Activated CD4-positive, alpha-beta T cell treated with anti-CD3 and anti-CD28 coated beads, Interleukin-2, amount 10 ng/mL, durations not matched to agents 7 days and 5 days (primary cell): ENCODE measurements around the gene COPB2. TPM values are rescaled to one million over a fixed set of nuclear protein-coding genes. Genes with fewer than 3 reads are reported as not detected.
"Not testable (repeated sequence)": the region's sequence is repeated elsewhere in the genome, so short reads cannot be mapped to it uniquely, and the experiment has no call there.

Experiments used
- CTCF ChIA-PET: fragments of 350-600 bp; sonication (Branson Sonifier 250); formaldehyde crosslinking; loops from one replicate; lab custom pipeline; 2021; ENCODE audit warnings: antibody characterized with exemption; lab: Charles Lee
- POLR2A ChIA-PET: fragments of 350-600 bp; sonication (Branson Sonifier 250); formaldehyde crosslinking; loops from one replicate; lab custom pipeline; 2021; ENCODE audit warnings: antibody characterized with exemption; lab: Charles Lee
- DNase-seq: peaks from one replicate; pipeline ENCODE4 v3.0.0-alpha.2; 2020
- H3K27ac Mint-ChIP-seq: one replicate; pipeline ENCODE4 v1.8.0; 2021; ENCODE audit warnings: mild to moderate bottlenecking, moderate library complexity, mixed read lengths
- H3K27me3 Mint-ChIP-seq: one replicate; pipeline ENCODE4 v1.8.0; 2021; ENCODE audit warnings: mixed read lengths
- H3K36me3 Mint-ChIP-seq: one replicate; pipeline ENCODE4 v1.8.0; 2021; ENCODE audit warnings: low read depth, mixed read lengths
- H3K4me1 Mint-ChIP-seq: one replicate; pipeline ENCODE4 v1.8.0; 2021; ENCODE audit warnings: mixed read lengths
- H3K4me3 Mint-ChIP-seq: one replicate; pipeline ENCODE4 v1.8.0; 2021; ENCODE audit warnings: mild to moderate bottlenecking, moderate library complexity, mixed read lengths
- H3K9me3 Mint-ChIP-seq: one replicate; pipeline ENCODE4 v1.8.0; 2021; ENCODE audit warnings: mixed read lengths
- total RNA-seq, 2 experiments: library from RNA; stranded (reverse); gene quantifications; one replicate each; pipeline ENCODE4 v1.2.3, GENCODE V29; 2021

The COPB2 gene
- total RNA-seq, 2 experiments from 2014 or later, result 92.2 to 101 TPM

- H3K9me3 Mint-ChIP-seq, result peaks cover 13% of the 10 kb centered on the region
Observed at GRCh38 chr3:139414608-139415224, 25.3 kb upstream of the COPB2 start.

DNA sequence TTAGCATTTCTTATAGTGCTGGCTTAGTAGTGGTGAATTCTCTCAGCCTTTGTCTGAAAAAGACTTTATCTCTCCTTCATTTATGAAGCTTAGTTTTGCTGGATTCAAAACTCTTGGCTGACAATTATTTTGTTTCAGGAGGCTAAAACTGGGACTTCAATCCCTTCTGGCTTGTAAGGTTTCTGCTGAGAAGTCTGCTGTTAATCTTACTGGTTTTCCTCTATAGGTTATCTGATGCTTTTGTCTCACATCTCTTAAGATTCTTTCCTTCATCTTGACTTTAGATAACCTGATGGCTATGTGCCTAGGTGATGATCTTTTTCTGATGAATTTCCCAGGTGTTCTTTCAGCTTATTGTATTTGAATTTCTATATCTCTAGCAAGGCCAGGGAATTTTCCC, 23.4 kb upstream of the COPB2 start:
- H3K4me3 Mint-ChIP-seq, POLR2A ChIA-PET, CTCF ChIA-PET, H3K36me3 Mint-ChIP-seq, H3K4me1 Mint-ChIP-seq, DNase-seq, H3K27ac Mint-ChIP-seq: not testable (repeated sequence)
- Mint-ChIP-seq H3K27me3 (peaks cover 12% of the 10 kb centered on the region), H3K9me3 (peaks cover 20% of the 10 kb centered on the region)

More at GRCh38 chr3:139414608-139415224, 25.3 kb upstream of the COPB2 start:
- ChIA-PET POLR2A (no interaction called here), CTCF (interaction anchor here (0.6 kb wide), 1 partner anchor 68 kb away, joined by 3 read pairs; no protein-coding TSS in a partner anchor)
- Mint-ChIP-seq H3K36me3 (no peaks in the 10 kb centered on the region), H3K4me1 (no peaks in the 10 kb centered on the region), H3K27me3 (peaks cover 10% of the 10 kb centered on the region), H3K27ac (no peak overlapping the region), H3K4me3 (no peak overlapping the region)
- no peak for DNase-seq

DNA sequence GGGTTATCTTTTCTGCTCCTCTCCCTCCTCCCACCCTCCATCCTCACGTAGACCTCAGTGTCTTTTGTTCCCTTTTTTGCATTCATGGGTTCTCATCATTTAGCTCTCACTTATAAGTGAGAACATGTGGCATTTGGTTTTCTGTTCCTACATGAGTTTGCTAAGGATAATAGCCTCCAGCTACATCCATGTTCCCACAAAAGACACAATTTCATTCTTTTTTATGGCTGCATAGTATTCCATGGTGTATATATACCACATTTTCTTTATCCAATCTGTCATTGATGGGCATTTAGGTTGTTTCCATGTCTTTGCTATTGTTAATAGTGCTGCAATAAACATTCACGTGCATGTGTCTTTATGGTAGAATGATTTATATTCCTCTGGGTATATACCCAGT, 11.7 kb upstream of the COPB2 start:
- H3K4me3 Mint-ChIP-seq, H3K27ac Mint-ChIP-seq, POLR2A ChIA-PET, H3K36me3 Mint-ChIP-seq, H3K27me3 Mint-ChIP-seq, H3K4me1 Mint-ChIP-seq, CTCF ChIA-PET, DNase-seq: not testable (repeated sequence)
- peaks cover 22% of the 10 kb centered on the region for H3K9me3 Mint-ChIP-seq

DNA sequence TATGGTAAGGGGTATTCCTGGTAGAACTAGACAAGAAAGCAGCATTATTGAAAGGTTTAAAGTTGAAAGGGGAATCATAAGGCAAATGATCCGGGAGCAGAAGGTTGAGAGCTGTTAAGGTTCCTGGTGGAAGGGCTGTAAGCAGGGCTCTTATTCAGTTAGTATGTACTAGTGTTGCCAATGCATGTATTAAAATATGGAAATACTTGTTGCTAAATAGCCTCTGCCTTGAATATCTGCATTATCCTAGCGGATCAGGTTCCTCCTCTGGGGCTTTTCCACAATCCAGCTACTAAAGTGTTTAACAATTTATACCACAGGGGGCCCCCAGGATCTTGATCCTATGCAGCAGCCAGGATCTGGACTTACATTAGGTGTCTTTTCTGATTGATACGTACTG, 7.3 kb upstream of the COPB2 start:
- Mint-ChIP-seq H3K9me3 (peaks cover 5% of the 10 kb centered on the region), H3K27me3 (peaks cover 3% of the 10 kb centered on the region), H3K36me3 (no peaks in the 10 kb centered on the region), H3K4me1 (peaks cover 4% of the 10 kb centered on the region), H3K4me3 (no peak overlapping the region), H3K27ac (no peak overlapping the region)
- ChIA-PET POLR2A (no interaction called here), CTCF (no interaction called here)
- no peak for DNase-seq

GRCh38 chr3:139394116-139394515, 4.7 kb upstream of the COPB2 start:
- DNase-seq, result no peak
- ChIA-PET POLR2A (no interaction called here), CTCF (no interaction called here)
- Mint-ChIP-seq H3K27me3 (peaks cover 3% of the 10 kb centered on the region), H3K36me3 (no peaks in the 10 kb centered on the region), H3K4me1 (peaks cover 14% of the 10 kb centered on the region), H3K9me3 (no peaks in the 10 kb centered on the region), H3K4me3 (no peak overlapping the region), H3K27ac (no peak overlapping the region)

GRCh38 chr3:139388821-139389551, 461 bp downstream of the COPB2 start:
- Mint-ChIP-seq H3K4me3 (peak overlapping the region; percentile 93), H3K27ac (peak overlapping the region; percentile 91), H3K27me3 (no peaks in the 10 kb centered on the region), H3K4me1 (peaks cover 42% of the 10 kb centered on the region), H3K9me3 (no peaks in the 10 kb centered on the region), H3K36me3 (peaks cover 6% of the 10 kb centered on the region)
- DNase-seq, result peak; percentile 38
- ChIA-PET CTCF (interaction anchor here (0.7 kb wide), 1 partner anchor 10 kb away, joined by 3 read pairs; no protein-coding TSS in a partner anchor), POLR2A (no interaction called here)

- H3K4me1 Mint-ChIP-seq, result peaks cover 41% of the 10 kb centered on the region
- CTCF ChIA-PET, result no interaction called here
- peak overlapping the region; percentile 9 for H3K27ac Mint-ChIP-seq
- H3K36me3 Mint-ChIP-seq, result peaks cover 7% of the 10 kb centered on the region
- DNase-seq, result no peak
- no peaks in the 10 kb centered on the region for H3K9me3 Mint-ChIP-seq
- H3K27me3 Mint-ChIP-seq, result no peaks in the 10 kb centered on the region
- POLR2A ChIA-PET, result no interaction called here
- peak overlapping the region; percentile 93 for H3K4me3 Mint-ChIP-seq
Observed at GRCh38 chr3:139388077-139388476, 1.4 kb downstream of the COPB2 start.

DNA sequence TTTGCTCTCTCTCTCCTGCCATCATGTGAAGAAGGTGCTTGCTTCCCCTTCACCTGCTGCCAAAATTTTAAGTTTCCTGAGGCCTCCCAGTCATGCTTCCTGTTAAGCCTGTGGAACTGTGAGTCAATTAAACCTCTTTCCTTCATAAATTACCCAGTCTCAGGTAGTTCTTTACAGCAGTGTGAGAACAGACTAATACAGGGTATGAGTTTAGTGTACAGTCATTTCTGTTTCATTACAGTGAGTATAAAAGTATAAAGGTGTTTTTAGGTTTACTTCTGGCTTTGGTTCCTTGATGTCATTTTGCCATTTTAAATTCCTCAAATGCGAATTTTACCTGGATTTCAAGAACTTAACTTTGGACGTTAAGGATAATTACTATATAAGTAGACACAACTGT, 7.2 kb downstream of the COPB2 start:
- DNase-seq, H3K4me3 Mint-ChIP-seq, H3K27ac Mint-ChIP-seq, H3K9me3 Mint-ChIP-seq, H3K27me3 Mint-ChIP-seq, POLR2A ChIA-PET, CTCF ChIA-PET: not testable (repeated sequence)
- Mint-ChIP-seq H3K4me1 (peaks cover 32% of the 10 kb centered on the region), H3K36me3 (peaks cover 45% of the 10 kb centered on the region)

GRCh38 chr3:139380575-139380974, 8.9 kb downstream of the COPB2 start:
- Mint-ChIP-seq H3K4me1 (peaks cover 20% of the 10 kb centered on the region), H3K9me3 (no peaks in the 10 kb centered on the region), H3K36me3 (peaks cover 50% of the 10 kb centered on the region), H3K27ac (no peak overlapping the region), H3K27me3 (no peaks in the 10 kb centered on the region), H3K4me3 (no peak overlapping the region)
- DNase-seq, result no peak
- CTCF ChIA-PET, result no interaction called here
- POLR2A ChIA-PET, result no interaction called here

GRCh38 chr3:139378587-139379241, 10.7 kb downstream of the COPB2 start:
- Mint-ChIP-seq H3K9me3 (no peaks in the 10 kb centered on the region), H3K27me3 (no peaks in the 10 kb centered on the region), H3K4me3 (no peak overlapping the region), H3K36me3 (peaks cover 59% of the 10 kb centered on the region), H3K27ac (no peak overlapping the region), H3K4me1 (peaks cover 17% of the 10 kb centered on the region)
- CTCF ChIA-PET, result interaction anchor here (1.2 kb wide), 1 partner anchor 11 kb away, joined by 3 read pairs; the partner anchor contains the start of gene COPB2
- no peak for DNase-seq
- POLR2A ChIA-PET, result no interaction called here

DNA sequence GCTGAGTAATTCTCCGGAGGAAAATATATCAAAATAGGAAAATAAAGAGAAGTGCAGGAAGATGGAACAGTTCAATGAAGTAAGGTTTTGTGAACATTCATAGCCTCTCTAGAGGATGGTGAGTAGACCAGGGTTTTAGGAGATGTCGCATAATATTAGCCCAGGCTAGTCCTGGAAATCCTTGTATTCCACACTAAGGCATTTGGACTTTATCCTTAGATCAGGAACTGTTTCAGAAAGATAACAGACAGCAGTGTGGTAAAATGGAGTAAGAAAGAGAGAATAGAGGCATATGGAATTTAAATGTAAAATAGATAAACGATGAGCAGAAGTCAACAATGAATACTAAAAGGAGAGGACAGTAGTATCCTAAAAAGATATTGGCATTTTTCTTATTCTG, 12.1 kb downstream of the COPB2 start:
- peaks cover 66% of the 10 kb centered on the region for H3K36me3 Mint-ChIP-seq
- CTCF ChIA-PET, result no interaction called here

GRCh38 chr3:139374099-139374498, 15.3 kb downstream of the COPB2 start:
- ChIA-PET CTCF (no interaction called here), POLR2A (no interaction called here)
- H3K4me3 Mint-ChIP-seq, result no peak overlapping the region
- H3K4me1 Mint-ChIP-seq, result peaks cover 2% of the 10 kb centered on the region
- no peaks in the 10 kb centered on the region for H3K27me3 Mint-ChIP-seq
- no peak overlapping the region for H3K27ac Mint-ChIP-seq
- H3K36me3 Mint-ChIP-seq, result peaks cover 56% of the 10 kb centered on the region
- no peak for DNase-seq
- no peaks in the 10 kb centered on the region for H3K9me3 Mint-ChIP-seq

More for the DNA sequence above, 12.1 kb downstream of the COPB2 start:
- Mint-ChIP-seq H3K4me1 (peaks cover 15% of the 10 kb centered on the region), H3K27me3 (no peaks in the 10 kb centered on the region), H3K9me3 (no peaks in the 10 kb centered on the region), H3K4me3 (no peak overlapping the region), H3K27ac (no peak overlapping the region)
- POLR2A ChIA-PET, result no interaction called here
- DNase-seq, result no peak

- Mint-ChIP-seq H3K4me1 (peaks cover 16% of the 10 kb centered on the region), H3K4me3 (no peak overlapping the region), H3K9me3 (no peaks in the 10 kb centered on the region), H3K27me3 (no peaks in the 10 kb centered on the region), H3K27ac (no peak overlapping the region), H3K36me3 (peaks cover 69% of the 10 kb centered on the region)
- CTCF ChIA-PET, result no interaction called here
- no peak for DNase-seq
- POLR2A ChIA-PET, result no interaction called here
Observed at GRCh38 chr3:139364549-139364948, 24.9 kb downstream of the COPB2 start.
